ENCODE data around the gene RPP38. TPM values are rescaled to one million over a fixed set of nuclear protein-coding genes. Genes with fewer than 3 reads are reported as not detected.

RPP38 gene
- total RNA-seq, 2 experiments from 2014 or later: 12.9 to 14.9 TPM

GRCh38 chr10:15137036-15137359, 39.8 kb downstream of the RPP38 start:
- H3K27me3 Mint-ChIP-seq: no peaks in the 10 kb centered on the region
- peaks cover 22% of the 10 kb centered on the region for H3K4me1 Mint-ChIP-seq (ENCODE audit: low read depth)
- intact Hi-C loops (cut with DNase I, micrococcal nuclease): no loop called here
- peaks cover 69% of the 10 kb centered on the region for H3K36me3 ChIP-seq (ENCODE audit: insufficient read depth, low read length)
- peak overlapping the region; percentile 42 for H3K27ac Mint-ChIP-seq
- no peaks in the 10 kb centered on the region for H3K9me3 Mint-ChIP-seq
- DNase-seq (no peak), ATAC-seq (ENCODE audit: poor library complexity) (no peak)
- H3K9me3 ChIP-seq (ENCODE audit: control insufficient read depth in 1 of 2, insufficient read depth in 1 of 2, low read length in 2 of 2): no peaks in the 10 kb centered on the region
- CTCF ChIA-PET: interaction anchor here (1.0 kb wide), 1 partner anchor 30 kb away, joined by 3 read pairs; no protein-coding TSS in a partner anchor
- POLR2A ChIA-PET: interaction anchor here (1.4 kb wide), 1 partner anchor 32 kb away, joined by 4 read pairs; the partner anchor contains the start of gene NMT2
- no peaks in the 10 kb centered on the region for H3K27me3 ChIP-seq (ENCODE audit: control insufficient read depth in 1 of 2, insufficient read depth in 2 of 2, low read length in 2 of 2)
- no peak overlapping the region for H3K27ac ChIP-seq (ENCODE audit: low read depth in 1 of 2, low read length in 2 of 2)
- H3K4me3 ChIP-seq (ENCODE audit: low read length): no peak overlapping the region
- peaks cover 88% of the 10 kb centered on the region for H3K36me3 Mint-ChIP-seq (ENCODE audit: low read depth)
- no peak for TF ChIP-seq CTCF (IDR thresholded peaks at IDR 0.05)
- H3K4me3 Mint-ChIP-seq: no peak overlapping the region
- peaks cover under 1% of the 10 kb centered on the region for H3K4me1 ChIP-seq (ENCODE audit: insufficient read depth, low read length)

GRCh38 chr10:15137636-15138035, 40.5 kb downstream of the RPP38 start:
- H3K27ac ChIP-seq (ENCODE audit: low read depth in 1 of 2, low read length in 2 of 2): no peak overlapping the region
- H3K27ac Mint-ChIP-seq: peak overlapping the region; percentile 42
- peaks cover 5% of the 10 kb centered on the region for H3K4me1 ChIP-seq (ENCODE audit: insufficient read depth, low read length)
- no peaks in the 10 kb centered on the region for H3K9me3 ChIP-seq (ENCODE audit: control insufficient read depth in 1 of 2, insufficient read depth in 1 of 2, low read length in 2 of 2)
- ChIA-PET POLR2A (interaction anchor here (1.4 kb wide), 1 partner anchor 31 kb away, joined by 4 read pairs; the partner anchor contains the start of gene NMT2), CTCF (interaction anchor here (1.0 kb wide), 1 partner anchor 31 kb away, joined by 3 read pairs; no protein-coding TSS in a partner anchor)
- H3K4me3 ChIP-seq (ENCODE audit: low read length): no peak overlapping the region
- no peak overlapping the region for H3K4me3 Mint-ChIP-seq
- no peaks in the 10 kb centered on the region for H3K27me3 ChIP-seq (ENCODE audit: control insufficient read depth in 1 of 2, insufficient read depth in 2 of 2, low read length in 2 of 2)
- H3K36me3 Mint-ChIP-seq (ENCODE audit: low read depth): peaks cover 83% of the 10 kb centered on the region
- no peaks in the 10 kb centered on the region for H3K27me3 Mint-ChIP-seq
- H3K9me3 Mint-ChIP-seq: no peaks in the 10 kb centered on the region
- intact Hi-C loops (cut with DNase I, micrococcal nuclease): no loop called here
- ATAC-seq (ENCODE audit: poor library complexity) (no peak), DNase-seq (no peak)
- H3K36me3 ChIP-seq (ENCODE audit: insufficient read depth, low read length): peaks cover 62% of the 10 kb centered on the region
- no peak for TF ChIP-seq CTCF (IDR thresholded peaks at IDR 0.05)
- H3K4me1 Mint-ChIP-seq (ENCODE audit: low read depth): peaks cover 28% of the 10 kb centered on the region

GRCh38 chr10:15140698-15141097, 43.5 kb downstream of the RPP38 start:
- Histone ChIP-seq H3K36me3 (ENCODE audit: insufficient read depth, low read length) (peaks cover 32% of the 10 kb centered on the region), H3K4me1 (ENCODE audit: insufficient read depth, low read length) (peaks cover 13% of the 10 kb centered on the region), H3K4me3 (ENCODE audit: low read length) (no peak overlapping the region), H3K27ac (ENCODE audit: low read depth in 1 of 2, low read length in 2 of 2) (no peak overlapping the region), H3K27me3 (ENCODE audit: control insufficient read depth in 1 of 2, insufficient read depth in 2 of 2, low read length in 2 of 2) (no peaks in the 10 kb centered on the region), H3K9me3 (ENCODE audit: control insufficient read depth in 1 of 2, insufficient read depth in 1 of 2, low read length in 2 of 2) (no peaks in the 10 kb centered on the region)
- Mint-ChIP-seq H3K36me3 (ENCODE audit: low read depth) (peaks cover 52% of the 10 kb centered on the region), H3K9me3 (no peaks in the 10 kb centered on the region), H3K4me3 (no peak overlapping the region), H3K4me1 (ENCODE audit: low read depth) (peaks cover 53% of the 10 kb centered on the region), H3K27ac (peak overlapping the region; percentile 72), H3K27me3 (no peaks in the 10 kb centered on the region)
- DNase-seq: no peak
- CTCF ChIA-PET: no interaction called here
- TF ChIP-seq CTCF (IDR thresholded peaks at IDR 0.05): no peak
- POLR2A ChIA-PET: no interaction called here
- intact Hi-C loops (cut with DNase I, micrococcal nuclease): loop anchor here in 1 of 2 experiments (2.0 kb wide), 1 partner anchor 26 kb away; no protein-coding TSS in a partner anchor
- ATAC-seq (ENCODE audit: poor library complexity): no peak
